GM23338 (cell line): ENCODE measurements around the gene SLC35A4. TPM values are rescaled to one million over a fixed set of nuclear protein-coding genes. Genes with fewer than 3 reads are reported as not detected.

ENCODE experiments used
- ATAC-seq: fragments of 200-7000 bp; cut with Tn5 transposase; 3 replicates; pipeline ENCODE4 v1.9.1; 2020
- DNase-seq: peaks from one replicate; pipeline ENCODE4 v3.0.0-alpha.2; 2015; ENCODE audit warnings: low spot score
- H2AFZ ChIP-seq: fragments of 200-600 bp; sonication (generic); 2 replicates; pipeline ENCODE4 v1.8.0; 2016; ENCODE audit warnings: antibody characterized with exemption, mild to moderate bottlenecking, moderate library complexity
- H3F3A ChIP-seq: fragments of 200-600 bp; sonication (generic); replicated peaks from 2 replicates; pipeline ENCODE4 v1.8.0; 2017; ENCODE audit warnings: antibody characterized with exemption, mixed run types, low read depth
- H3K27ac ChIP-seq: fragments of 200-600 bp; sonication (generic); 2 replicates; pipeline ENCODE4 v1.6.1; 2016; ENCODE audit warnings: low read depth
- H3K27me3 ChIP-seq: fragments of 200-600 bp; sonication (generic); 2 replicates; pipeline ENCODE4 v1.8.0; 2016; ENCODE audit warnings: mild to moderate bottlenecking, mixed run types, moderate library complexity; ENCODE audit not compliant: insufficient read depth
- H3K36me3 ChIP-seq: fragments of 200-600 bp; sonication (generic); 2 replicates; pipeline ENCODE4 v1.8.0; 2016; ENCODE audit warnings: mild to moderate bottlenecking; ENCODE audit not compliant: insufficient read depth
- H3K4me1 ChIP-seq: fragments of 200-600 bp; sonication (generic); 2 replicates; pipeline ENCODE4 v1.8.0; 2016; ENCODE audit warnings: mild to moderate bottlenecking, moderate library complexity; ENCODE audit not compliant: insufficient read depth
- H3K4me2 ChIP-seq: fragments of 200-600 bp; sonication (generic); 2 replicates; pipeline ENCODE4 v1.7.1; 2017; ENCODE audit warnings: mixed run types
- H3K4me3 ChIP-seq: fragments of 200-600 bp; sonication (generic); 2 replicates; pipeline ENCODE4 v1.6.1; 2016; ENCODE audit warnings: mixed run types
- H3K79me2 ChIP-seq: fragments of 200-600 bp; sonication (generic); replicated peaks from 2 replicates; pipeline ENCODE4 v1.8.0; 2017; ENCODE audit warnings: mild to moderate bottlenecking; ENCODE audit not compliant: insufficient read depth
- H3K9me2 ChIP-seq: fragments of 200-600 bp; sonication (generic); 2 replicates; pipeline ENCODE4 v1.8.0; 2017; ENCODE audit not compliant: insufficient read depth
- H4K20me1 ChIP-seq: fragments of 200-600 bp; sonication (generic); replicated peaks from 2 replicates; pipeline ENCODE4 v1.8.0; 2017; ENCODE audit warnings: mild to moderate bottlenecking; ENCODE audit not compliant: insufficient read depth
- H3K27ac Mint-ChIP-seq: 2 replicates; pipeline ENCODE4 v1.8.0; 2020; ENCODE audit warnings: inconsistent platforms, mild to moderate bottlenecking, moderate library complexity, mixed read lengths
- H3K27me3 Mint-ChIP-seq: 3 replicates; pipeline ENCODE4 v1.8.0; 2022; ENCODE audit warnings: low read depth, mild to moderate bottlenecking, moderate library complexity, mixed read lengths, inconsistent platforms; ENCODE audit not compliant: insufficient read depth, poor library complexity
- H3K36me3 Mint-ChIP-seq: 3 replicates; pipeline ENCODE4 v1.8.0; 2021; ENCODE audit warnings: low read depth, mild to moderate bottlenecking, inconsistent platforms, moderate library complexity, mixed read lengths
- H3K4me1 Mint-ChIP-seq: 3 replicates; pipeline ENCODE4 v1.8.0; 2020; ENCODE audit warnings: mild to moderate bottlenecking, inconsistent platforms, mixed read lengths
- H3K4me3 Mint-ChIP-seq: 3 replicates; pipeline ENCODE4 v1.8.0; 2021; ENCODE audit warnings: moderate library complexity, mild to moderate bottlenecking, inconsistent platforms, mixed read lengths
- H3K9me3 Mint-ChIP-seq: 3 replicates; pipeline ENCODE4 v1.8.0; 2020; ENCODE audit warnings: moderate library complexity, mild to moderate bottlenecking, inconsistent platforms, mixed read lengths
- EZH2 ChIP-seq: fragments of 200-600 bp; sonication (generic); IDR thresholded peaks from one replicate; pipeline ENCODE4 v1.8.0; 2017; ENCODE audit warnings: antibody characterized with exemption, mild to moderate bottlenecking, low read depth; ENCODE audit not compliant: unreplicated experiment
- EZH2phosphoT487 ChIP-seq: fragments of 200-600 bp; sonication (generic); IDR thresholded peaks from one replicate; pipeline ENCODE4 v1.8.1; 2018; ENCODE audit warnings: antibody characterized with exemption; ENCODE audit not compliant: unreplicated experiment
- POLR2AphosphoS5 ChIP-seq: IDR thresholded peaks from 2 replicates; pipeline ENCODE4 v1.6.1; 2016; ENCODE audit warnings: antibody characterized with exemption, low read depth
- REST ChIP-seq: IDR thresholded peaks from one replicate; pipeline ENCODE4 v1.6.1; 2018; ENCODE audit warnings: antibody characterized with exemption; ENCODE audit not compliant: unreplicated experiment
- STAT1 ChIP-seq: IDR thresholded peaks from one replicate; pipeline ENCODE4 v1.6.1; 2016; ENCODE audit warnings: antibody characterized with exemption; ENCODE audit not compliant: unreplicated experiment
- ZNF331 ChIP-seq: fragments of 250-450 bp; sonication (Bioruptor Pico); IDR thresholded peaks from 2 replicates; pipeline ENCODE4 v1.5.0; 2020; ENCODE audit warnings: low read depth, mild to moderate bottlenecking, moderate library complexity
- polyA plus RNA-seq: library from polyadenylated mRNA; unstranded; fragments of >200 nt; fragmentation: Nextera tagmentation; extraction: Ambion mirVana; gene quantifications from 2 replicates; pipeline ENCODE4 v1.2.1, GENCODE V29; 2016
- total RNA-seq: library from RNA; depleted of rRNA; stranded (reverse); fragments of >200 nt; shearing (Covaris generic); gene quantifications from 2 replicates; pipeline ENCODE4 v1.2.3, GENCODE V29; 2014
- TF ChIP-seq, protein P1 (sequence below): fragments of 250-450 bp; sonication (Bioruptor Pico); IDR thresholded peaks from 2 replicates; pipeline ENCODE4 v1.5.0; 2020; ENCODE audit warnings: mild to moderate bottlenecking, moderate library complexity

Gene SLC35A4
- total and polyA plus RNA-seq, 2 experiments from 2014 or later = 17.7 to 39.1 TPM

- peaks cover 17% of the 10 kb centered on the region for H3K27me3 Mint-ChIP-seq
- H3K79me2 ChIP-seq = peaks cover 22% of the 10 kb centered on the region
- peaks cover 5% of the 10 kb centered on the region; the same call in 1 of the 2 replicates for H4K20me1 ChIP-seq
- H3K27ac Mint-ChIP-seq = peak overlapping the region; percentile 98
- H3K4me1 ChIP-seq = peaks cover 26% of the 10 kb centered on the region
- no peaks in the 10 kb centered on the region for H3K9me3 Mint-ChIP-seq
- no peaks in the 10 kb centered on the region for H3K27me3 ChIP-seq
- H3K9me2 ChIP-seq = no peaks in the 10 kb centered on the region
- no peak overlapping the region for H2AFZ ChIP-seq
- TF ChIP-seq EZH2 = no peak
- TF ChIP-seq, protein P1, sequence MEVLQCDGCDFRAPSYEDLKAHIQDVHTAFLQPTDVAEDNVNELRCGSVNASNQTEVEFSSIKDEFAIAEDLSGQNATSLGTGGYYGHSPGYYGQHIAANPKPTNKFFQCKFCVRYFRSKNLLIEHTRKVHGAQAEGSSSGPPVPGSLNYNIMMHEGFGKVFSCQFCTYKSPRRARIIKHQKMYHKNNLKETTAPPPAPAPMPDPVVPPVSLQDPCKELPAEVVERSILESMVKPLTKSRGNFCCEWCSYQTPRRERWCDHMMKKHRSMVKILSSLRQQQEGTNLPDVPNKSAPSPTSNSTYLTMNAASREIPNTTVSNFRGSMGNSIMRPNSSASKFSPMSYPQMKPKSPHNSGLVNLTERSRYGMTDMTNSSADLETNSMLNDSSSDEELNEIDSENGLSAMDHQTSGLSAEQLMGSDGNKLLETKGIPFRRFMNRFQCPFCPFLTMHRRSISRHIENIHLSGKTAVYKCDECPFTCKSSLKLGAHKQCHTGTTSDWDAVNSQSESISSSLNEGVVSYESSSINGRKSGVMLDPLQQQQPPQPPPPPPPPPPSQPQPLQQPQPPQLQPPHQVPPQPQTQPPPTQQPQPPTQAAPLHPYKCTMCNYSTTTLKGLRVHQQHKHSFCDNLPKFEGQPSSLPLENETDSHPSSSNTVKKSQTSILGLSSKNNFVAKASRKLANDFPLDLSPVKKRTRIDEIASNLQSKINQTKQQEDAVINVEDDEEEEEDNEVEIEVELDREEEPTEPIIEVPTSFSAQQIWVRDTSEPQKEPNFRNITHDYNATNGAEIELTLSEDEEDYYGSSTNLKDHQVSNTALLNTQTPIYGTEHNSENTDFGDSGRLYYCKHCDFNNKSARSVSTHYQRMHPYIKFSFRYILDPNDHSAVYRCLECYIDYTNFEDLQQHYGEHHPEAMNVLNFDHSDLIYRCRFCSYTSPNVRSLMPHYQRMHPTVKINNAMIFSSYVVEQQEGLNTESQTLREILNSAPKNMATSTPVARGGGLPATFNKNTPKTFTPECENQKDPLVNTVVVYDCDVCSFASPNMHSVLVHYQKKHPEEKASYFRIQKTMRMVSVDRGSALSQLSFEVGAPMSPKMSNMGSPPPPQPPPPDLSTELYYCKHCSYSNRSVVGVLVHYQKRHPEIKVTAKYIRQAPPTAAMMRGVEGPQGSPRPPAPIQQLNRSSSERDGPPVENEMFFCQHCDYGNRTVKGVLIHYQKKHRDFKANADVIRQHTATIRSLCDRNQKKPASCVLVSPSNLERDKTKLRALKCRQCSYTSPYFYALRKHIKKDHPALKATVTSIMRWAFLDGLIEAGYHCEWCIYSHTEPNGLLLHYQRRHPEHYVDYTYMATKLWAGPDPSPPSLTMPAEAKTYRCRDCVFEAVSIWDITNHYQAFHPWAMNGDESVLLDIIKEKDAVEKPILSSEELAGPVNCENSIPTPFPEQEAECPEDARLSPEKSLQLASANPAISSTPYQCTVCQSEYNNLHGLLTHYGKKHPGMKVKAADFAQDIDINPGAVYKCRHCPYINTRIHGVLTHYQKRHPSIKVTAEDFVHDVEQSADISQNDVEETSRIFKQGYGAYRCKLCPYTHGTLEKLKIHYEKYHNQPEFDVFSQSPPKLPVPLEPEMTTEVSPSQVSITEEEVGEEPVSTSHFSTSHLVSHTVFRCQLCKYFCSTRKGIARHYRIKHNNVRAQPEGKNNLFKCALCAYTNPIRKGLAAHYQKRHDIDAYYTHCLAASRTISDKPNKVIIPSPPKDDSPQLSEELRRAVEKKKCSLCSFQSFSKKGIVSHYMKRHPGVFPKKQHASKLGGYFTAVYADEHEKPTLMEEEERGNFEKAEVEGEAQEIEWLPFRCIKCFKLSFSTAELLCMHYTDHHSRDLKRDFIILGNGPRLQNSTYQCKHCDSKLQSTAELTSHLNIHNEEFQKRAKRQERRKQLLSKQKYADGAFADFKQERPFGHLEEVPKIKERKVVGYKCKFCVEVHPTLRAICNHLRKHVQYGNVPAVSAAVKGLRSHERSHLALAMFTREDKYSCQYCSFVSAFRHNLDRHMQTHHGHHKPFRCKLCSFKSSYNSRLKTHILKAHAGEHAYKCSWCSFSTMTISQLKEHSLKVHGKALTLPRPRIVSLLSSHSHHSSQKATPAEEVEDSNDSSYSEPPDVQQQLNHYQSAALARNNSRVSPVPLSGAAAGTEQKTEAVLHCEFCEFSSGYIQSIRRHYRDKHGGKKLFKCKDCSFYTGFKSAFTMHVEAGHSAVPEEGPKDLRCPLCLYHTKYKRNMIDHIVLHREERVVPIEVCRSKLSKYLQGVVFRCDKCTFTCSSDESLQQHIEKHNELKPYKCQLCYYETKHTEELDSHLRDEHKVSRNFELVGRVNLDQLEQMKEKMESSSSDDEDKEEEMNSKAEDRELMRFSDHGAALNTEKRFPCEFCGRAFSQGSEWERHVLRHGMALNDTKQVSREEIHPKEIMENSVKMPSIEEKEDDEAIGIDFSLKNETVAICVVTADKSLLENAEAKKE (CRISPR knock-in tag) = no peak
- no peak for TF ChIP-seq EZH2phosphoT487
- no peak for TF ChIP-seq REST
- TF ChIP-seq ZNF331 = no peak
- no peak for TF ChIP-seq POLR2AphosphoS5
- no peak for TF ChIP-seq STAT1
- H3K4me3 Mint-ChIP-seq = peak overlapping the region; percentile 88
- H3K4me1 Mint-ChIP-seq = peaks cover 24% of the 10 kb centered on the region
- H3K4me3 ChIP-seq = peak overlapping the region; percentile 77
- H3F3A ChIP-seq = peaks cover 17% of the 10 kb centered on the region
- H3K4me2 ChIP-seq = peak overlapping the region; percentile 96
- DNase-seq (peak; percentile 21), ATAC-seq (no peak; the same call in 2 of the 3 replicates)
- H3K36me3 ChIP-seq = peaks cover 29% of the 10 kb centered on the region; the same call in 1 of the 2 replicates
- H3K27ac ChIP-seq = peak overlapping the region; percentile 95
- H3K36me3 Mint-ChIP-seq = peaks cover 50% of the 10 kb centered on the region
These were observed 15.8 kb upstream of the SLC35A4 start for GRCh38 chr5:140548791-140549190.
